GM19023 (cell line): ENCODE data around the gene KLF7.
"Not testable (repeated sequence)": the region's sequence is repeated elsewhere in the genome, so short reads cannot be mapped to it uniquely, and the experiment has no call there.

Experiments
- ATAC-seq: cut with Tn5 transposase; IDR thresholded peaks from one replicate; pipeline ENCODE4 v1.9.1; 2021; ENCODE audit warnings: mild to moderate bottlenecking, moderate library complexity; ENCODE audit not compliant: unreplicated experiment

The KLF7 gene

GRCh38 chr2:207067473-207067872 is 98.3 kb downstream of the KLF7 start:
- no peak for ATAC-seq

DNA sequence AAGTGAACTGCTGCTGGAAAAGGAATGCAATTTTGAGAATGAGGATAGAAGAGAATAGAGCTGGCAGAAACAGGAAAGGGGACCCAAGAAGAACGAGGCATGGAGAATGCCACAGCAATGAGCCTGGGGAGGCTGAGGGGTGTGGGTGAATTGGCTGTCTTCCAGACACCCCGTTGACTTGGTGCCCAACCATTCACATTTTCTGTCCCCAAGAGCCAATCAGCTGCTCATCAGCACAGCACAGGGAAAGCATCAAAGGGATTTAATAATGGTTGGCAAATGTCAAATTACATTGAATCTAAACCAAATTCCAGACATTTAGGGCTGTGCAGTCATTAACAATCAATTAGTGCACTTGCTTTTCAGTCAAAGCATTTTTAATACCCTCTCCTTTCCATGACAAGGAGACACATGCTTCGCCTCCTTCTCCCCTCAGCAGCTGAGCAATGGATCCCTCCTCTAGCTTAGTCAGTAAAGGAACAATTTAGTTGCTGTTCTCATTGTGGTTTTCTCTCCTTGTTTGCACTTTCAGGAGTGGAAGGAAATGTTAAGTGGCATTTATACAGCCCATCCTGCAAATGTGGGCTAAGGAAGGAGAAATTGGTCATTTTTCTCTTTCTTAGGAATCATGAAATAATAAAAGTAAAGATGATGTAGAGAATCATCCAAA is 98.8 kb downstream of the KLF7 start:
- no peak for ATAC-seq

- no peak for ATAC-seq
These were observed 99.6 kb downstream of the KLF7 start for GRCh38 chr2:207066166-207066565.

DNA sequence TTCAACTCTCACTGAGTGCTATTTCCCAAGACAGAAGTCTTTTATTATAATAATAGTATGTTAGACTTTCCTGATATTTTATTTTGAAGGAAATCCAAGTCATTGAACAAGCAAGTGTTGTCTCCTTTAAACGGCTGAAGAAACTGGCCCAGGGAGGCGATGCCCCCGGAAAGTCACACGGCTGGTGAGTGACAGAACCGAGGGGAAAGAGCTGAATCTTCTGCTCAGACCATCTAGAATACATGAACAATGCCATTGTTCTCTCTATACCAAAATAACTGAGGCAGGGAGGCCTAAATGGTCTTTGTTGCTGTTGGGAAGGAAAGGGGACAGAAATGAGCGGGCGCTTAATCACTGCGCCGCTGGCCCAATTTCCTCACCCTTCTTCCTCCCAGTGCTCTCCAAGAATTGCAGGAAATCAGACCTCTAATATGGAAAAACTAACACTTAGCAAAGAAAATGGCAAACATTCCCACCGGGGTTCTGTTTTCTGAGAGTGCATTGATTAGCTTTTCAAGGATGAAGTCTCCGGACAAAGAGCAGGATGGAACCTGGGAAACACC is 101.5 kb downstream of the KLF7 start:
- ATAC-seq: no peak

DNA sequence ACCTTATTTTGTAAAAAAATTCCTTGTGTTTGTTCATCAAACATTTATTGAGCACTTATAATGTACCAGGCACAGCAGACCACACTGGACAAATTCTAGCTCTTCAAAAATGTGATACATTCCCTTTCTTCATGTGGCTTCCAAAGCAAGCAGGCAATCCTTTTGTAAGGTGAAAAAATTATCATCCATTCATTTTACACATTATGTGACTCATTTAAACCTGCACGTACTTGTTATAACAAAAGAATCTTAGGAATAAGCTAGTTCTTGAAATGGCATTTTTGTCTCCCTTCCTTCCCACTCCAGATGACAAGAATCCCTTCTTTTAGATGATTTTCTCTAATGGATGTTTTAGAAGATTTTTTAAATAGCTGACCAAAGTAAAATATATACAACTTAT is 104.6 kb downstream of the KLF7 start:
- ATAC-seq: no peak

GRCh38 chr2:207055257-207055656 is 110.5 kb downstream of the KLF7 start:
- ATAC-seq: no peak

GRCh38 chr2:207054521-207054920 is 111.2 kb downstream of the KLF7 start:
- no peak for ATAC-seq

- no peak for ATAC-seq
These were observed 114.3 kb downstream of the KLF7 start for GRCh38 chr2:207051385-207051965.

- ATAC-seq: no peak
These were observed 116.6 kb downstream of the KLF7 start for GRCh38 chr2:207049122-207049521.

DNA sequence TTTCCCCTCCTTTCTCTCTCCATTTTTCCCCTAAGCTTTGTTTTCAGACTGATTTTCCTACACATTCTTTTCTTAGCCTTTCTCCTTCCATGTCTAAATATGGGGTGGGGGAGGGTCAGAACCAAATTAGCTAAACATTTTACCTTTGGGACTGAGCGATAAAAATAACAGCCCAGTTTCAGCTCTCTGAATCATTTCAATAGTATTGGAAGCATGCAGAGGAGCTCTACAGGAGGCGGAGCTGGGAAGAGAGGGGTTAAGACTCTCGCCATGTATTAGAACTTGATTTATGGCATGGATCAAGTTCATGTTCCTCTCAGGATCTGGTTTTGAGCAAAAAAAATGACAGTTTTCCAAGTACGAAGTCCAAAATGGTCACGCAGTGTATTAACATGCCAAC is 117.3 kb downstream of the KLF7 start:
- no peak for ATAC-seq

GRCh38 chr2:207046724-207047123 is 119.0 kb downstream of the KLF7 start:
- no peak for ATAC-seq

- no peak for ATAC-seq
These were observed 120.2 kb downstream of the KLF7 start for GRCh38 chr2:207045531-207045930.

DNA sequence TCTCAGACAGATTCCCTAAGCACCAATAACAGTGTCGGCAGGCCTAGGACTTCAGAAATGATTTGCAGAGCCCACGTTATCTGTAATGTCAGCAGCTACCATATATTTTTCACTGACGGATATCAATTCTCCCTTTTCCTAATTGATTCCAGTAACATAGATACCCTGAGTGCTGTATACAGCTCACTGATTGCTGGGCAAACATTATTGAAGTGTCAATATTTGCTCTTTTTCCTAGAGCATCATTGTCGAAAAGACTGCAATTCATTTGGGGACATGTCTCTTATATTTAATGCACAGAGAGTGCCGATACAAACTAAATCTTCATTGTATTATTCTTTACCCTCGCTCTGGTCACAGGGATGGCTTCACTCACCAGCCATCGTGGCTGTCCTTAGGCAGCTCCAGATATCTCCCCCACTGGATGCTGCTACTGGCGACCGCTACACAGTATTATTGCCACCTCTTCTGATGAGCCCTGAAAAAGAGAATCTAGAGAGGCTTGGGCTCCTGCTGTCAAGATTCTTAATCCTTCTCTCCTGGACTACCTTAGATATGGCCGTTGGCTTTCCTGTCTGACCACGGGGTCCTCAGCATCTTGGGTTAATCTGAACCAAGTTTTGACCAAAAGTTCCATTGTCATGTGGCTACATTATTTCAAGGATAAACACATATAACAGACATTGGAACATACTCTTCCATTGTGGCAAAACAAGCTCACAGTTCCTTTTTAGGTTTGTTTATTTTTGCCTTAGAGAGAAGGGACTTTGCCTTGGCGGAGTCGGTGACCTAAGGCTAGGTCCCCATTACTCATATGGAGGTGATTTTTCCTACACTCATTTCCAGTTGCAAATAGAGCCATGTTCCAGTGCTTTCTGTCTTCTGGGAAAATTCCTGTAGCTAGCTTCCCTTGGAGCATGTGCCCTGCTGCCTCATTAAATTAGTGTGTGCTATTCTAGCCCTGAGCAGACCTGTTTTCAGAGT is 121.1 kb downstream of the KLF7 start:
- ATAC-seq: no peak

- ATAC-seq: no peak
These were observed 122.9 kb downstream of the KLF7 start for GRCh38 chr2:207042841-207043240.

DNA sequence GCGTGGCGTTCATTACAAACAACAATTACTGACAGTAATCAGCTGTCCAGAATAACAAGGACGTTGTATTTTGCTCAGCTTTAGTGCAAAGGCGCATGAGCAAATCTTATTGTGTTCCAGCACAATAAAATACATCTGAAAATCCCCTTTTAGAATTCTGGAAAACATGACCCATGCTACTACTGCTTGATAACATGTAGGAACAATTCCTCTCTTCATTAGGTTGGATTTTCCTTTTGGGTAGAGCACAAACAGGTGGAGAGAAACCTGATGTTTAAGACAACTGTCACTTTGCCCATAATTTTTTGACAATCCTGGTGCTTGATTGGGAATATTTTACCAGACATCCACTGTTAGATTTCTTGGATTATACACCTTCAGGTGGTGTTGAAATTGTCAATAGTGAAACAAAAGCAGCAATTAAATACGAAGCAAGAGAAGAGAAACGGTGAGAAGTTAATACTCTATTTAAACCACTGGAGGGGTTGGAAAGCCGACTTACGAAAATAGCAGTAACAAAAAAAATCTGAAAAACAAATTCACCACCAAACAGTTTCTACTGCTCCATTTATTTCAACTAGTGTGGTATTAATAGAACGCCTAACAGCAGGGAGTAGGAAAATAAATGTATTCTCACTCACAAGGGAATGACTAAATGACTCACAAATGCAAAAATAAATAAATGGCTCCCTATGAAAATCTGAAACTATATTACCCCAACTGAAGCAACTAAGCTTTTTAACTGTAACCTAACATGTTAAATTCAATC is 123.8 kb downstream of the KLF7 start:
- ATAC-seq: no peak

GRCh38 chr2:207041279-207041678 is 124.5 kb downstream of the KLF7 start:
- no peak for ATAC-seq

- ATAC-seq: no peak
These were observed 125.1 kb downstream of the KLF7 start for GRCh38 chr2:207040696-207041095.

DNA sequence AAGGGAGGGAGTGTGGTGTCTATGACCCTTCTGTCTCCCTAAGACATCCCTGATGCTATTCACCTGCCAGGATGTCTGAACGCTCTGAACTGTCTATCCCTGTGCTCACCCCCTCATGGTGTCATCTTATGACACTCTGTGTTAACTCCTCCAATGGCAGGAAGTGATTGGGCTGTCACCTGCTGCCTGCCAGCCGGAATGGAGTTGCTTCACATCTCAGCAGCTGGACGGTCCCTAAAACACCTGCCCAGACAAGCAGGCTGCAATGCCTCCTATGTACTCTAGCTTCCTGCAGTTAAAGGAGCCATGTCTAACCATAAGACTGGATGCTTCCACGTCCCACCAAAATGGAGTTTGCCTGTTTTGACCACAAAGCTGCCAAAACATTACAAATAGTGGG is 126.5 kb downstream of the KLF7 start:
- no peak for ATAC-seq

GRCh38 chr2:207038299-207038698 is 127.4 kb downstream of the KLF7 start:
- no peak for ATAC-seq

DNA sequence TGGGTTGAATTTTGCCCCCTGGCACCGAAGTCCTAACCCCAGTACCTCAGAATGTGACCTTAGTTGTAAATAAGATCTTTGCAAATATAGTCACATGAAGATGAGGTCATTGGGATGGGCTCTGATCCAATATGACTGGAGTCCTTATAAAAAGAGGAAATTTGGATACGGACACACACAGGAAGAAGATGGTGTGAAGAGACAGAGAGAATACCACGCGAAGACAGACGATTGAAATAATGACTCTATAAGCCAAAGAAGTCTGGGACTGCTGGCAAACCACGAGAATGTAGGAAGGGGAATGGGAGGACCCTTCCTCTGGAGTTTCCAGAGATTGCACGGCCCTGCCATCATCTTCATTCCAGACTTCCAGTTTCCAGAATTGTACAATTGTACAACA is 127.9 kb downstream of the KLF7 start:
- no peak for ATAC-seq

DNA sequence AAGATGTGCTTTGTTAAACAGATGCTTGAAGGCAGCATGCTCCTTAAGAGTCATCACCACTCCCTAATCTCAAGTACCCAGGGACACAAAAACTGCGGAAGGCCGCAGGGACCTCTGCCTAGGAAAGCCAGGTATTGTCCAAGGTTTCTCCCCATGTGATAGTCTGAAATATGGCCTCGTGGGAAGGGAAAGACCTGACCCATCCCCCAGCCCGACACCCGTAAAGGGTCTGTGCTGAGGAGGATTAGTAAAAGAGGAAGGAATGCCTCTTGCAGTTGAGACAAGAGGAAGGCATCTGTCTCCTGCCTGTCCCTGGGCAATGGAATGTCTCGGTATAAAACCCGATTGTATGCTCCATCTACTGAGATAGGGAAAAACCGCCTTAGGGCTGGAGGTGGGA is 128.7 kb downstream of the KLF7 start:
- ATAC-seq: not testable (repeated sequence)
